DLD1 (cell line): ENCODE measurements around the gene PHAX.
"Not testable (repeated sequence)": the region's sequence is repeated elsewhere in the genome, so short reads cannot be mapped to it uniquely, and the experiment has no call there.

Experiments
- in situ Hi-C: cut with HindIII; loops from 2 replicates; pipeline ENCODE4 v1.10.0; 2017; ENCODE audit warnings: low sequenced_read_pairs

Gene PHAX

GRCh38 chr5:126600631-126601511 lies at the start of gene PHAX:
Gene PHAX, plus strand, starts transcription at chr5:126600947. Its CDS starts 16 bp downstream, at chr5:126600963.
- in situ Hi-C loops = no loop called here

GRCh38 chr5:126552614-126553013 lies 48.1 kb upstream of the PHAX start:
- in situ Hi-C loops = no loop called here

GRCh38 chr5:126555101-126555500 lies 45.6 kb upstream of the PHAX start:
- in situ Hi-C loops = not testable (repeated sequence)

- in situ Hi-C loops = no loop called here
Measured at GRCh38 chr5:126561908-126562307, 38.8 kb upstream of the PHAX start.

- in situ Hi-C loops = no loop called here
Measured at GRCh38 chr5:126562823-126563222, 37.9 kb upstream of the PHAX start.

- in situ Hi-C loops = no loop called here
Measured at GRCh38 chr5:126568206-126568755, 32.5 kb upstream of the PHAX start.

- in situ Hi-C loops = no loop called here
Measured at GRCh38 chr5:126575644-126576043, 25.1 kb upstream of the PHAX start.

- in situ Hi-C loops = no loop called here
Measured at GRCh38 chr5:126576974-126577373, 23.8 kb upstream of the PHAX start.

GRCh38 chr5:126577415-126577814 lies 23.3 kb upstream of the PHAX start:
- in situ Hi-C loops = no loop called here

- in situ Hi-C loops = no loop called here
Measured at GRCh38 chr5:126579716-126580115, 21.0 kb upstream of the PHAX start.

- in situ Hi-C loops = no loop called here
Measured at GRCh38 chr5:126583761-126584160, 17.0 kb upstream of the PHAX start.

GRCh38 chr5:126587551-126588390 lies 13.0 kb upstream of the PHAX start:
- in situ Hi-C loops = no loop called here

- in situ Hi-C loops = no loop called here
Measured at GRCh38 chr5:126589536-126590297, 11.0 kb upstream of the PHAX start.

GRCh38 chr5:126591549-126591948 lies 9.2 kb upstream of the PHAX start:
- in situ Hi-C loops = no loop called here

GRCh38 chr5:126594748-126595485 lies 5.8 kb upstream of the PHAX start, which contains the start of gene ALDH7A1:
Gene ALDH7A1, minus strand, starts transcription at chr5:126595219. Its CDS starts 21 bp downstream, at chr5:126595198.
- in situ Hi-C loops = no loop called here

- in situ Hi-C loops = no loop called here
Measured at GRCh38 chr5:126595486-126596083, 5.2 kb upstream of the PHAX start.

GRCh38 chr5:126597156-126597555 lies 3.6 kb upstream of the PHAX start:
- in situ Hi-C loops = no loop called here

GRCh38 chr5:126599499-126599898 lies 1.2 kb upstream of the PHAX start:
- in situ Hi-C loops = no loop called here

- in situ Hi-C loops = not testable (repeated sequence)
Measured at GRCh38 chr5:126599971-126600630, 646 bp upstream of the PHAX start.
